Stimulated activated CD4-positive, alpha-beta T cell treated with anti-CD3 and anti-CD28 coated beads, TNF-alpha, amount 100 ng/mL, for 48 hours (primary cell): ENCODE measurements around the gene PARK7.

ENCODE experiments used
- DNase-seq, 3 donors: peaks; one replicate each; pipeline ENCODE4 v3.0.0-alpha.2; 2020; ENCODE audit warnings: low read depth in 3 of 3

PARK7 gene

GRCh38 chr1:8010080-8010664, 48.7 kb downstream of the PARK7 start:
- DNase-seq: no peak

- no peak for DNase-seq
Observed at GRCh38 chr1:8011016-8011415, 49.5 kb downstream of the PARK7 start.

GRCh38 chr1:8011923-8012858, 50.7 kb downstream of the PARK7 start:
- DNase-seq: no peak

- DNase-seq: no peak
Observed at GRCh38 chr1:8012955-8013354, 51.4 kb downstream of the PARK7 start.

- no peak for DNase-seq
Observed at GRCh38 chr1:8013399-8013798, 51.9 kb downstream of the PARK7 start.

- no peak for DNase-seq
Observed at GRCh38 chr1:8013800-8014199, 52.3 kb downstream of the PARK7 start.

GRCh38 chr1:8014381-8014988, 53.0 kb downstream of the PARK7 start:
- no peak for DNase-seq

GRCh38 chr1:8015036-8015808, 53.7 kb downstream of the PARK7 start:
- DNase-seq: peak in 1 of 3 donors; percentile 30

GRCh38 chr1:8015809-8016165, 54.3 kb downstream of the PARK7 start:
- DNase-seq: no peak

GRCh38 chr1:8016210-8016894, 54.8 kb downstream of the PARK7 start:
- DNase-seq: no peak

GRCh38 chr1:8016895-8017241, 55.4 kb downstream of the PARK7 start:
- no peak for DNase-seq

GRCh38 chr1:8017495-8018197, 56.1 kb downstream of the PARK7 start:
- no peak for DNase-seq

- no peak for DNase-seq
Observed at GRCh38 chr1:8018492-8019228, 57.1 kb downstream of the PARK7 start.

- DNase-seq: no peak
Observed at GRCh38 chr1:8019229-8019620, 57.7 kb downstream of the PARK7 start.

GRCh38 chr1:8020032-8020431, 58.5 kb downstream of the PARK7 start:
- DNase-seq: no peak

- no peak for DNase-seq
Observed at GRCh38 chr1:8021676-8022266, 60.3 kb downstream of the PARK7 start.

GRCh38 chr1:8022395-8023286, 61.1 kb downstream of the PARK7 start:
- no peak for DNase-seq

GRCh38 chr1:8023287-8023994, 61.9 kb downstream of the PARK7 start:
- DNase-seq: no peak
